ENCODE data around the gene EXOSC7.
A peak's percentile ranks its signal among the peaks of the same experiment; 100 is the strongest.

EXOSC7 gene

DNA sequence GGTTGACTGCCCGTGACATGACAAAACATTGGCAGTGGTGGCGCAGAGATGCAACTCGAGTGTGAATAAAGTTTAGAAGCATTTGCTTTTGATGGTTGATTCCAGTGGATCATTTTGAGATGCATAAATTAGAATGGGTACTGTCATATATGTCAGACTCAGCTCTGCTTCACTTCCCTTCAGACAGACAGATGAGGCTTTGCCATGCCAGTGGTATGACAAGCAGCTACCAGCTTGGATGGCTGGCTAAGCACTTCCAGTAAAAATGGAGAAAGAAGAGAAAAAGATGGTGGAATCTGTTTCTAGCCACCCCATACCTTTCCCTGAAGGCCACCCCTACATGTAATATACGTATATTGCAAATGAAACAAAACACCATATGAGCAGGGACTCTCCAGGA, 36.5 kb downstream of the EXOSC7 start:
- H3K9me3 ChIP-seq (ENCODE audit: control insufficient read depth in 1 of 2, low read length in 2 of 2) = no peaks in the 10 kb centered on the region
- no peak overlapping the region for H3K27ac ChIP-seq (ENCODE audit: low read depth, low read length)
- no peaks in the 10 kb centered on the region for H3K27me3 ChIP-seq (ENCODE audit: control insufficient read depth in 1 of 2, insufficient read depth in 2 of 2, low read length in 2 of 2)
- H3K4me3 ChIP-seq (ENCODE audit: low read depth in 1 of 2, low read length in 2 of 2) = no peak overlapping the region
- peaks cover 10% of the 10 kb centered on the region in 2 donors for H3K4me1 ChIP-seq (ENCODE audit: control insufficient read depth in 1 of 2, insufficient read depth in 2 of 2, low read length in 2 of 2)
- no peak overlapping the region for H3K9ac ChIP-seq (ENCODE audit: low read depth in 1 of 2, low read length in 2 of 2)
- H3K36me3 ChIP-seq (ENCODE audit: control insufficient read depth in 1 of 2, insufficient read depth in 2 of 2, low read length in 2 of 2) = peaks cover 10 to 55% of the 10 kb centered on the region in 2 donors

- Histone ChIP-seq H3K27me3 (ENCODE audit: control insufficient read depth in 1 of 2, insufficient read depth in 2 of 2, low read length in 2 of 2) (no peaks in the 10 kb centered on the region), H3K36me3 (ENCODE audit: control insufficient read depth in 1 of 2, insufficient read depth in 2 of 2, low read length in 2 of 2) (peaks cover 8 to 27% of the 10 kb centered on the region in 2 donors), H3K9ac (ENCODE audit: low read depth in 1 of 2, low read length in 2 of 2) (no peak overlapping the region), H3K4me3 (ENCODE audit: low read depth in 1 of 2, low read length in 2 of 2) (no peak overlapping the region), H3K27ac (ENCODE audit: low read depth, low read length) (no peak overlapping the region), H3K9me3 (ENCODE audit: control insufficient read depth in 1 of 2, low read length in 2 of 2) (no peaks in the 10 kb centered on the region), H3K4me1 (ENCODE audit: control insufficient read depth in 1 of 2, insufficient read depth in 2 of 2, low read length in 2 of 2) (peaks cover 3 to 4% of the 10 kb centered on the region in 2 donors)
These were observed 40.9 kb downstream of the EXOSC7 start for GRCh38 chr3:45016916-45017315.

GRCh38 chr3:45017821-45018220, 41.8 kb downstream of the EXOSC7 start:
- H3K27ac ChIP-seq (ENCODE audit: low read depth, low read length) = no peak overlapping the region

GRCh38 chr3:45020534-45020933, 44.5 kb downstream of the EXOSC7 start:
- H3K36me3 ChIP-seq (ENCODE audit: control insufficient read depth in 1 of 2, insufficient read depth in 2 of 2, low read length in 2 of 2) = peaks cover 0 to 3% of the 10 kb centered on the region in 2 donors
- no peak overlapping the region for H3K9ac ChIP-seq (ENCODE audit: low read depth in 1 of 2, low read length in 2 of 2)
- no peak overlapping the region for H3K27ac ChIP-seq (ENCODE audit: low read depth, low read length)
- H3K4me1 ChIP-seq (ENCODE audit: control insufficient read depth in 1 of 2, insufficient read depth in 2 of 2, low read length in 2 of 2) = peaks cover 0 to 9% of the 10 kb centered on the region in 2 donors
- H3K27me3 ChIP-seq (ENCODE audit: control insufficient read depth in 1 of 2, insufficient read depth in 2 of 2, low read length in 2 of 2) = no peaks in the 10 kb centered on the region
- no peaks in the 10 kb centered on the region for H3K9me3 ChIP-seq (ENCODE audit: control insufficient read depth in 1 of 2, low read length in 2 of 2)
- H3K4me3 ChIP-seq (ENCODE audit: low read depth in 1 of 2, low read length in 2 of 2) = no peak overlapping the region

More at GRCh38 chr3:45017821-45018220, 41.8 kb downstream of the EXOSC7 start:
- Histone ChIP-seq H3K27me3 (ENCODE audit: control insufficient read depth in 1 of 2, insufficient read depth in 2 of 2, low read length in 2 of 2) (no peaks in the 10 kb centered on the region), H3K9ac (ENCODE audit: low read depth in 1 of 2, low read length in 2 of 2) (no peak overlapping the region), H3K36me3 (ENCODE audit: control insufficient read depth in 1 of 2, insufficient read depth in 2 of 2, low read length in 2 of 2) (peaks cover 0 to 18% of the 10 kb centered on the region in 2 donors), H3K4me3 (ENCODE audit: low read depth in 1 of 2, low read length in 2 of 2) (no peak overlapping the region), H3K4me1 (ENCODE audit: control insufficient read depth in 1 of 2, insufficient read depth in 2 of 2, low read length in 2 of 2) (no peaks in the 10 kb centered on the region), H3K9me3 (ENCODE audit: control insufficient read depth in 1 of 2, low read length in 2 of 2) (no peaks in the 10 kb centered on the region)

DNA sequence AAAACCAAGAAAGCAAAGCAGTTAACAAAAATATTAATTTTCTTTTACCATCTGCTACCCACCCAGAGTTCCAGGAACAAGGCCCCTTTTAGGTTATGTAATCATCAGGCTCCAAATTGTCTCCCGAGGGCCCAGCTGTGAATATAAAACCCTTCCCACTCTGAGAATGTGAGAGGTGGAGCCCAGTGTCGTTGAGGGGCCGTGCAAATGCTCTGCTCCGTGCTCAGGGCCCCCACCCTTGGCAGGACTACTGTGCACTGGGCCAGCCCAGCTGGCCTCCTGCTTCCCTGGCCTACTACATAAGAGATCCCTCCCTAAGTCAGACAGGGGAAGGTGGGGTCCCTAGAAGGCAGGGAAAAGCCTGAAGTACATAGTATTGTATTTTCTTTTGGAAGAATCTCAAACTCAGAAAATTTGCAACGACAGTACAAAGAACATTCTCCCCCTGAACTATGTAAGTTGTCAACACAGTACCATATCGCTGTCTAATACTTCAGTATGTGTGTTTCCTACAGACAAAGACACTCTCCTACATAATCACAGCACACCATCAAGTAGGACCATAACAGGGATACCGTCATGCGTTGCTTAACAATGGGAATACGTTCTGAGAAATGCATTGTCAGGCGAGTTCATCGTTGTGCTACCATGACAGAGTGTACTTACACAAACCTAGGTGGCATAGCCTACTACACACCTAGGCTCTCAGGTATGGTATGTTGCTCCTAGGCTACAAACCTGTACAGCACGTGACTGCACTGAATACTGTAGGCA, 45.7 kb downstream of the EXOSC7 start:
- Histone ChIP-seq H3K4me3 (ENCODE audit: low read depth in 1 of 2, low read length in 2 of 2) (no peak overlapping the region), H3K27me3 (ENCODE audit: control insufficient read depth in 1 of 2, insufficient read depth in 2 of 2, low read length in 2 of 2) (no peaks in the 10 kb centered on the region), H3K9ac (ENCODE audit: low read depth in 1 of 2, low read length in 2 of 2) (no peak overlapping the region), H3K27ac (ENCODE audit: low read depth, low read length) (no peak overlapping the region), H3K4me1 (ENCODE audit: control insufficient read depth in 1 of 2, insufficient read depth in 2 of 2, low read length in 2 of 2) (peaks cover 0 to 9% of the 10 kb centered on the region in 2 donors), H3K36me3 (ENCODE audit: control insufficient read depth in 1 of 2, insufficient read depth in 2 of 2, low read length in 2 of 2) (no peaks in the 10 kb centered on the region), H3K9me3 (ENCODE audit: control insufficient read depth in 1 of 2, low read length in 2 of 2) (no peaks in the 10 kb centered on the region)

DNA sequence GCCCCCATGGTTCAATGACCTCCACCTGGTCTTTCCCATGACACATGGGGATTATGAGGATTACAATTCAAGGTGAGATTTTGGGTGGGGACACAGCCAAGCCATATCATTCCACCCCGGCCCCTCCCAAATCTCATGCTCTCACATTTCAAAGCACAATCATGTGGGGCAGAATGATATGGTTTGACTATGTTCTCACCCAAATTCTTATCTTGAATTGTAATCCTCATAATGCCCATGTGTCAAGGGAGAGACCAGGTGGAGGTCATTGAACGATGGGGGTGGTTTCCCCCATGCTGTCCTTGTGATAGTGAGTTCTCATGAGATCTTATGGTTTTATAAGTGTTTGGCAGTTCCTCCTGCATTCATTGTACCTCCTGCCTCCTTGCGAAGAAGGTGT, 47.6 kb downstream of the EXOSC7 start:
- Histone ChIP-seq H3K9ac (ENCODE audit: low read depth in 1 of 2, low read length in 2 of 2) (no peak overlapping the region), H3K27ac (ENCODE audit: low read depth, low read length) (no peak overlapping the region), H3K36me3 (ENCODE audit: control insufficient read depth in 1 of 2, insufficient read depth in 2 of 2, low read length in 2 of 2) (no peaks in the 10 kb centered on the region), H3K27me3 (ENCODE audit: control insufficient read depth in 1 of 2, insufficient read depth in 2 of 2, low read length in 2 of 2) (no peaks in the 10 kb centered on the region), H3K9me3 (ENCODE audit: control insufficient read depth in 1 of 2, low read length in 2 of 2) (no peaks in the 10 kb centered on the region), H3K4me1 (ENCODE audit: control insufficient read depth in 1 of 2, insufficient read depth in 2 of 2, low read length in 2 of 2) (peaks cover 0 to 9% of the 10 kb centered on the region in 2 donors), H3K4me3 (ENCODE audit: low read depth in 1 of 2, low read length in 2 of 2) (no peak overlapping the region)

- Histone ChIP-seq H3K4me1 (ENCODE audit: control insufficient read depth in 1 of 2, insufficient read depth in 2 of 2, low read length in 2 of 2) (peaks cover 0 to 9% of the 10 kb centered on the region in 2 donors), H3K9me3 (ENCODE audit: control insufficient read depth in 1 of 2, low read length in 2 of 2) (no peaks in the 10 kb centered on the region), H3K27ac (ENCODE audit: low read depth, low read length) (no peak overlapping the region), H3K36me3 (ENCODE audit: control insufficient read depth in 1 of 2, insufficient read depth in 2 of 2, low read length in 2 of 2) (no peaks in the 10 kb centered on the region), H3K4me3 (ENCODE audit: low read depth in 1 of 2, low read length in 2 of 2) (no peak overlapping the region), H3K9ac (ENCODE audit: low read depth in 1 of 2, low read length in 2 of 2) (no peak overlapping the region), H3K27me3 (ENCODE audit: control insufficient read depth in 1 of 2, insufficient read depth in 2 of 2, low read length in 2 of 2) (no peaks in the 10 kb centered on the region)
These were observed 48.7 kb downstream of the EXOSC7 start for GRCh38 chr3:45024542-45025255.

DNA sequence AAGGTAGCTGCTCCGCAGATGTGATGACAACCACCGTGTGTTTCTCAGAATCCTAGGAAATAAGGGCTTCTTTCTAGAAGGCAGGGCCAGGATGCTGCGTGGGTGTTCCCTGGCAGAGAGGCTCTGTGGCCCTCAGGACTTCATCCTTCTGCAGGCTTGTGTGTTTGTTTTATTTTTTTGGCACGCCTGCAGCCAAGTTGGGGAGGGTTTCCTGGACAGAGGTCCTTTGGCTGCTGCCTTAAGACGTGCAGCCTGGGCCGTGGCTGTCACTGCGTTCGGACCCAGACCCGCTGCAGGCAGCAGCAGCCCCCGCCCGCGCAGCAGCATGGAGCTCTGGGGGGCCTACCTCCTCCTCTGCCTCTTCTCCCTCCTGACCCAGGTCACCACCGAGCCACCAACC, 50.0 kb downstream of the EXOSC7 start, which contains the start of gene CLEC3B:
Gene CLEC3B (plus strand): TSS at position 266 of the 400 bp plus-strand sequence. CDS start 60 bp downstream, at position 326.
- H3K36me3 ChIP-seq (ENCODE audit: control insufficient read depth in 1 of 2, insufficient read depth in 2 of 2, low read length in 2 of 2) = no peaks in the 10 kb centered on the region
- H3K27me3 ChIP-seq (ENCODE audit: control insufficient read depth in 1 of 2, insufficient read depth in 2 of 2, low read length in 2 of 2) = no peaks in the 10 kb centered on the region
- H3K27ac ChIP-seq (ENCODE audit: low read depth, low read length) = peak within 1 kb of the TSS; percentile 1
- no peak within 1 kb of the TSS for H3K9ac ChIP-seq (ENCODE audit: low read depth in 1 of 2, low read length in 2 of 2)
- H3K4me3 ChIP-seq (ENCODE audit: low read depth in 1 of 2, low read length in 2 of 2) = peak within 1 kb of the TSS in 1 of 2 donors; percentile 54
- peaks cover 0 to 9% of the 10 kb centered on the region in 2 donors for H3K4me1 ChIP-seq (ENCODE audit: control insufficient read depth in 1 of 2, insufficient read depth in 2 of 2, low read length in 2 of 2)
- H3K9me3 ChIP-seq (ENCODE audit: control insufficient read depth in 1 of 2, low read length in 2 of 2) = no peaks in the 10 kb centered on the region

GRCh38 chr3:45026957-45027356, 50.9 kb downstream of the EXOSC7 start:
- peak overlapping the region in 1 of 2 donors; percentile 21 for H3K4me3 ChIP-seq (ENCODE audit: low read depth in 1 of 2, low read length in 2 of 2)

DNA sequence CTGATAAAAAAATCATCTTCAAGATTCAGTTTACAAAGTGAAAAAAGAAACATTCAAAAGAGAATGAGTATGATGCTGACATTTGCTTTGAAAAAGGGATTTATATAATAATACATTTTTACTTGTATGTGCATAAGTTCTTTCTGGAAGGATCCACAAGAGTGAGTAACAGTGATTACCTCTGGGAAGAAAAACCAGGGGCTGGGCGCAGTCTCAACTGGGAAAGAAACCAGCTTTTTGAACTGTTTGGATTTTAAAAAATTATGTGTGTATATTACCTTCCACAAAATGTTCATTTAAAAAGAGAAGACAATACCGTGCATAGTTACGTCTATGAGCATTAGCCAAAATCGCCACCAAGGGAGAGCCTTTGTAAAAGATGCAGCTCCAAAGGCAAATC, 51.4 kb downstream of the EXOSC7 start:
- Histone ChIP-seq H3K4me3 (ENCODE audit: low read depth in 1 of 2, low read length in 2 of 2) (no peak overlapping the region), H3K9ac (ENCODE audit: low read depth in 1 of 2, low read length in 2 of 2) (no peak overlapping the region), H3K36me3 (ENCODE audit: control insufficient read depth in 1 of 2, insufficient read depth in 2 of 2, low read length in 2 of 2) (no peaks in the 10 kb centered on the region), H3K9me3 (ENCODE audit: control insufficient read depth in 1 of 2, low read length in 2 of 2) (no peaks in the 10 kb centered on the region), H3K27ac (ENCODE audit: low read depth, low read length) (peak overlapping the region; percentile 1), H3K27me3 (ENCODE audit: control insufficient read depth in 1 of 2, insufficient read depth in 2 of 2, low read length in 2 of 2) (no peaks in the 10 kb centered on the region), H3K4me1 (ENCODE audit: control insufficient read depth in 1 of 2, insufficient read depth in 2 of 2, low read length in 2 of 2) (peaks cover 0 to 9% of the 10 kb centered on the region in 2 donors)

More at GRCh38 chr3:45026957-45027356, 50.9 kb downstream of the EXOSC7 start:
- H3K9ac ChIP-seq (ENCODE audit: low read depth in 1 of 2, low read length in 2 of 2) = no peak overlapping the region
- H3K27me3 ChIP-seq (ENCODE audit: control insufficient read depth in 1 of 2, insufficient read depth in 2 of 2, low read length in 2 of 2) = no peaks in the 10 kb centered on the region
- peak overlapping the region; percentile 1 for H3K27ac ChIP-seq (ENCODE audit: low read depth, low read length)
- H3K9me3 ChIP-seq (ENCODE audit: control insufficient read depth in 1 of 2, low read length in 2 of 2) = no peaks in the 10 kb centered on the region
- no peaks in the 10 kb centered on the region for H3K36me3 ChIP-seq (ENCODE audit: control insufficient read depth in 1 of 2, insufficient read depth in 2 of 2, low read length in 2 of 2)
- peaks cover 0 to 9% of the 10 kb centered on the region in 2 donors for H3K4me1 ChIP-seq (ENCODE audit: control insufficient read depth in 1 of 2, insufficient read depth in 2 of 2, low read length in 2 of 2)
